IPS DF 4.7 (cell line): ENCODE results near the gene PGBD2.
"Not testable (repeated sequence)": the region's sequence is repeated elsewhere in the genome, so short reads cannot be mapped to it uniquely, and the experiment has no call there.

Experiments
- DNase-seq: peaks from one replicate; pipeline ENCODE4 v3.0.0-alpha.2; 2013; ENCODE audit warnings: low spot score; ENCODE audit errors: extremely low read depth

PGBD2 gene

GRCh38 chr1:248924696-248925532 is 18.9 kb downstream of the PGBD2 start:
- DNase-seq = no peak

- not testable (repeated sequence) for DNase-seq
These were observed 19.8 kb downstream of the PGBD2 start for GRCh38 chr1:248925859-248926258.

GRCh38 chr1:248926401-248927182 is 20.6 kb downstream of the PGBD2 start:
- no peak for DNase-seq

GRCh38 chr1:248927283-248927682 is 21.2 kb downstream of the PGBD2 start:
- DNase-seq = not testable (repeated sequence)

- not testable (repeated sequence) for DNase-seq
These were observed 22.1 kb downstream of the PGBD2 start for GRCh38 chr1:248928122-248928521.

GRCh38 chr1:248930037-248930436 is 24.0 kb downstream of the PGBD2 start:
- not testable (repeated sequence) for DNase-seq

- not testable (repeated sequence) for DNase-seq
These were observed 32.3 kb downstream of the PGBD2 start for GRCh38 chr1:248938173-248938809.

- not testable (repeated sequence) for DNase-seq
These were observed 38.3 kb downstream of the PGBD2 start for GRCh38 chr1:248944134-248944999.

GRCh38 chr1:248945000-248945423 is 39.0 kb downstream of the PGBD2 start:
- not testable (repeated sequence) for DNase-seq

- not testable (repeated sequence) for DNase-seq
These were observed 39.4 kb downstream of the PGBD2 start for GRCh38 chr1:248945453-248945852.

GRCh38 chr1:248945856-248946416 is 39.9 kb downstream of the PGBD2 start:
- not testable (repeated sequence) for DNase-seq
